ENCODE measurements around the gene GART.
A peak's percentile ranks its signal among the peaks of the same experiment; 100 is the strongest.
"Not testable (repeated sequence)": the region's sequence is repeated elsewhere in the genome, so short reads cannot be mapped to it uniquely, and the experiment has no call there.

The GART gene

DNA sequence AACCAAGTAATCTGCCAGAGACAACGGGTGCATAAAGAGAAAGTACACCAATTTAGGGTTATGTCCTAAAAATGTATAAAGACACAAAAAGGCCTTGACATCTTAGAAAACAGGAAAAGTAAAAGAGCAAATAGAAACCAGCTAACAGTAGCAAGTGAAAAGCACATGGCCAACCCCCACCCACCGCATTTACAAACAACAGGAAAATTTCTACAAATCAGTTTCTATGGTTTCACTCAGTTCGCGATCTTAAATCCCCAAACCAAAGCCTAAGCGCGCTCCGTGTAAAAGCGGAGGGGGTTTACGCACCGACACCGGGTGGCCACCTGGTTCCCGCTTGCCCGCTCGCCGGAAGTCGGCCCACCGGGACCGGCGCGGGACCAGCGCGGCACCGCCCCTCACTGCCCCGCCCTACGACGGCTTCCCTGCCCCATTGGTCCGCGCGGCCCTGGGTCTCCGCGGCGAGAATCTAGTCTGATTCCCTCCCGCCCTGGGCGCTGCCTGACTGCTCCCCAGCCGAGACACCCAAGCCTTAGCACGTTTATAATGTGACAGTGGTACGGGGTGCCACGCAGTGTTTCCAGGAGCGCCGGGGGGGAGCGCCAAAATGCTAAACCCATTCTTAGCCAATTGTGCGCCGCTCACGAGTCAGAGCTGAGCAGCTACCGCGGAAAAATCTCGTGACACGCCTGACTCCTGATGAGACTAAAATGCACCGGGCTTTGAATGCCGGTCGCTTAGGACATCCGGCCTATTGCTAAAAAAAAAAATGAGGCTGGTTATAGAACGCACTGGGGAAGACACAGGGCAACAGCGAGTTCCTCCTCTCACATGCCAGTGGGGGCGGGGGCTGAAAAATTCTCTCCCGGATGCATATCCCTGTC is at the start of gene GART:
TSS of gene GART (minus strand) at position 362 of the 884 bp plus-strand sequence. CDS start 2,802 bp downstream, outside the sequence.
- DNase-seq (ENCODE audit: low read depth in 2 of 3, low spot score in 1 of 3), result peak; percentile 70 to 82 (median 75)

GRCh38 chr21:33588485-33589335 is 46.8 kb upstream of the GART start, which contains the start of gene DONSON:
Gene DONSON (minus strand): TSS chr21:33588684. CDS start chr21:33588641, 43 bp downstream.
- DNase-seq (ENCODE audit: low read depth in 2 of 3, low spot score in 1 of 3), result peak; percentile 68 to 88 (median 79)

DNA sequence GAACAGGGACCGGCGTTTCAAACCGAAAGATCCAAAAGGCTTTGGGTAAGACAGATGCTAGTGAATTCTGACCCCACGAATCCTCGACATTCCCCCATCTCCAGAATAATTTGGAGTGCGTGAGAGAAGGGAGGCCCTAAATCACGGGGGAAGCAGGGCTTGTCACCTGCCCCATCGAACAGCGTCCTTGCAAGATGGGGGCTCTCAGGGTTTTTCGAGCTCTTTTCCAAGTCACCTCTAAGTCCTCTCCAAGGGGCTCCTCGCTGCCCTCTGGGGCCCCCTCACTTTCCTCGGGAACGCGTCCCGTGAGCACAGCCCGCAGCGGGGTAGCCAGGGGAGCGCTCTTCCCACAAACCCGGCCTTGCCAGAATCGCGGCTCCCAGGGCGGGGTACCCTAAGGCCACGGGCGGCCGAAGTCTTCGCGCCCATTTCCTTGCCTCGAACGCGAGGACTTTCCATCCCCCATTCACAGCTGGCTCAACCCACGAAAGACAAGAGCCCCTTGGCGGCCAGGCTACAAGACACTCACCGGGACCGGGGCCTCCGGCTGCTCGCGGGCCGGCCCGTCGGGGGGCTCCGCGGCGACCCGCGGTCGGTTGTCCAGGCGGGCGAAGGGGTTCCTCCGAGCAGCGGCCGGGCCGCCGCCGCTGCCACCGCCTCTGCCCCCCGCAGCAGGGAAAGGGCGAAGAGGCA is 46.0 kb upstream of the GART start:
- peak in 1 of 3 donors; percentile 13 for DNase-seq (ENCODE audit: low read depth in 2 of 3, low spot score in 1 of 3)

DNA sequence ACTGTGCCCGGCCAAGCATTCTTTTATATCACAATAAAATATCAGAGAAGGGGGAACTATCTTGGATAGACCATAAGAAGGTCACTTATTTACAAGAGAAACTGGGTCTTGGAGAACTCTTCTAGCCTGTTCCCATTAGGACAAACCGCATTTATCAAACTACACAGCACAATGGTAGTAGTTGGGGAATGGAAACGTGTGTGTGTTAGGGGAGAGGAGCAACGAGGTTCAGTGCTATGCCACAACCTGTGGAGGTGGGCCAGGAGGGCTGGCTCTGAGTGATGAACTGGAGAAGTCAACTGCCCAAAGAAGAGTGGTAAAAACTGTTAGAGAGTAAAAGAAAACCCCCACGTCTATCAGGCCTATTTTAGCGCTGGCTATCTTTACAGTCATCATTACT is 45.0 kb upstream of the GART start:
- no peak for DNase-seq (ENCODE audit: low read depth in 2 of 3, low spot score in 1 of 3)

DNA sequence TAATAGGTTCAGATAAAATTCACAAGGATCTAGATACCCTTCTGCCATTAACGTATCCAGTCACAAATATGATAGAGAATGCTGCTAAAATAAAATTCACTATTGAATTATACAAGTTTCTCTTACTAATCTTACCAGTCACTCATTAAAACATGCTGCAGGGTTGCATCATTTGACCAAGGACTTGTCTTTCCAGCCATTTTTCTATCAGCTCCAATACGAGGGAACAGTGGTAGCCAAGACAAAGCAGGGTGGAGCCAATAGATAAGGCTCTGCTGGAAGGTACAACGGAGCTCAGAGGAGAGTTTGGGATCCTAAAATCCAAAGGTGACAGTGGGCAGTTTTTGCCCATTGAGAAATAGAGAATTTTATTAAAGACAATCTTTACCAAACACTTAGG is 42.5 kb upstream of the GART start:
- no peak for DNase-seq (ENCODE audit: low read depth in 2 of 3, low spot score in 1 of 3)

- no peak for DNase-seq (ENCODE audit: low read depth in 2 of 3, low spot score in 1 of 3)
Measured at GRCh38 chr21:33578959-33579542, 37.1 kb upstream of the GART start.

DNA sequence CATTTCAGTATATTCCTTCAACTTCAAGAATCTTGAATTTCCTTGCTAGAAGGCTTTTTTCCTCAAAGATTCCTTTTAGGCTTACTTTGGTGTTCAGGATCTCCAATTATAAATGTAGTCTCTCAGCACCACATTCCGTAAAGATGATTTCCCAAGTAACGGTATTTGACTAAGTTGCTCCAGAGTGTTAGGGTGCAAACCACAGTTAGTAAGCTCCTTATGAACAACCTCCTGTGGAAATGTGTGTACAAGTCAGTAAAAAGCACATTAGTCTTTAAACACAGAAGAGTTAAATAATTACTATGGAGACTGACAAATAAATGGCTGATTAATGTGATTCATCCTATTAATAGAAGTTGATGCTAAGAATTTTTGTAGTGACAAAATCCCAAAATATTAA is 36.3 kb upstream of the GART start:
- no peak for DNase-seq (ENCODE audit: low read depth in 2 of 3, low spot score in 1 of 3)

DNA sequence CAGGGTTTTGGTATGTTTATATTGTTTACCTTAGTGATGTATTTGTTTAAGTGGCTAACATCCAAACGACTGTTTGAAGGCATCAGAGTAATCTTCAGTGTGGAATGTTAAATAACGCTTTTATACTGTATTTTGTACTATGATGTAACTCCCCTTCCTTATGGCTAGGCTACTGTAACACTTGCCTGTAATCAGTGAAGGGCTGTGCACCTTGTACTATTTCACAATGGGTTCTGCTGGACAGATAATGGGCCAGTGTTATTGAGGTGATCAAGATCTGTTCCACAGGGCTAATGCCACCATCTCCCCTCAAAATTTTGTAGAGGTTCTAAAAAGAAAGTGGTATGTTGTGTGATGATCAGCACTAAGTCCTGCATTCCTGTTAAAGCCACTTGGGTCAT is 34.8 kb upstream of the GART start:
- not testable (repeated sequence) for DNase-seq (ENCODE audit: low read depth in 2 of 3, low spot score in 1 of 3)

DNA sequence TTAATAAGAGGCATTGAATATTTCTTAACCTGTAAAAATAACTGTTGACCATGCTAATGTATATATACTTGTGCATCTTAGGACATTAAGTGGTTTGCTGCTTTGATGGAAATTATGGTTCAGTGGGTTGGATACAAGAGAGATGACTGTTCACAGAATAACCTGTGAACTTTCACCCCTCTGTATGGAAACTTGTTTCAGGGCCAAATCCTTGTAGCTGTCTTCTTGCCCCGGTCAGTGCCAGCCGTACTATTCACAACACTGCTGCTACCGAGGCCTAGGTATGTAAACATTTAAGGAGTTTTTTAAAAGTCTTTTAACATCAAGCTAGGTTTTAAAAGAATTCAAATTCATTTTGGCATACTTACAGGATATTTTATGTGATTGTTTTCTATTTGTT is 30.4 kb upstream of the GART start:
- DNase-seq (ENCODE audit: low read depth in 2 of 3, low spot score in 1 of 3), result no peak

- DNase-seq (ENCODE audit: low read depth in 2 of 3, low spot score in 1 of 3), result no peak
Measured at GRCh38 chr21:33569991-33570390, 28.1 kb upstream of the GART start.

GRCh38 chr21:33568448-33568847 is 26.5 kb upstream of the GART start:
- no peak for DNase-seq (ENCODE audit: low read depth in 2 of 3, low spot score in 1 of 3)

DNA sequence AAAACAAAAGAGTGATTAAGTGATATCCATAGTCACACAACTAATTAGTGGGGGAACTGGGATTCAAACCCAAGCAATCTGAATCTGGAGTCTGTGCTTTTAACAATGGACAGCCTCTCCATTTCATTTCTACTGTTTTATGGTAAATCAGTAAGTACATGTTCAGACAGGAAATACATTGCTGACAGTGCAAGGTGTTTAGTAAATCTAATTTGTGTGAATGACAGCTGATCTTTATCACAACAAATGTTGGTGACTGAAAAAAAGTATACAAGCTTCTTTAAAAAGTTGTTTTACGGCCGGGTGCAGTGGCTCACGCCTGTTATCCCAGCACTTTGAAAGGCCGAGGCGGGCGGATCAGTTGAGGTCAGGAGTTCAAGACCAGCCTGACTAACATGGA is 26.0 kb upstream of the GART start:
- no peak for DNase-seq (ENCODE audit: low read depth in 2 of 3, low spot score in 1 of 3)

DNA sequence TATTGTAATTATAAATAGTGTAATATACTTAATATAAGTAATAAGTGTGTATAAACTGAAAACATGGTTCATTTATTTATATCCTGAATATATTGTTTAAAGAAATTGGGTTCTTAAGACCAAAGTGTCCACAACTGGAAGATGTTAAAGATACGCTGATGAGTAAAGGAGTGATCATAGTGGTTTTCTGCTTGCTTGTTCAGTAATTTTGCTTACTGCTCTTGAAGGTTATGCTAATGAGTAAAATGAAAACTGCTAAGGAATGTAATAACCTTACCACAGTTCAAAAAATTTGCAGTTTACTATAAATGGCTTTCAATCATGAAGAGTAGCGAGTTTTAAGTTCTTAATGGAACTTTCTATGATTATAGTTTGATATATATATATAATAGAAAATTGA is 24.6 kb upstream of the GART start:
- no peak for DNase-seq (ENCODE audit: low read depth in 2 of 3, low spot score in 1 of 3)

- DNase-seq (ENCODE audit: low read depth in 2 of 3, low spot score in 1 of 3), result no peak
Measured at GRCh38 chr21:33562389-33562788, 20.5 kb upstream of the GART start.

DNA sequence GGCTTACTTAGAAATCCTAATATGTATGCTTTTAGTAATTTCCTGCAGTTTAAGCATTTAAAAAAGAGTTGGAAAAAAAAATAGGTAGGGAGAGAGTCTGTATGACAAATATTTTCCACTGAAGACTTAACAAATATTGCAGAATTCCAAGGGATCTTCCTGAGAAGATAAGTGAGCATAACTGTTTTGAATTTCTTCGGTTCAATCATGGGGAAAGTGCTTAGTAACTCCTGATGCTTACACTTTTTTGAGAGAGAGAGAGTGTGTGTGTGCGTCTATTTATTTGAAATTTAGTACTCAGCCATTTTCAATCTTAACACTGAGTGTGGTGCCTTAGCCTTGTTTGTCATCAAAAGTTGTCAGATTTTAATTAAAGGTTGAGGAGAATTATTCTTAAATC is 19.5 kb upstream of the GART start:
- no peak for DNase-seq (ENCODE audit: low read depth in 2 of 3, low spot score in 1 of 3)

DNA sequence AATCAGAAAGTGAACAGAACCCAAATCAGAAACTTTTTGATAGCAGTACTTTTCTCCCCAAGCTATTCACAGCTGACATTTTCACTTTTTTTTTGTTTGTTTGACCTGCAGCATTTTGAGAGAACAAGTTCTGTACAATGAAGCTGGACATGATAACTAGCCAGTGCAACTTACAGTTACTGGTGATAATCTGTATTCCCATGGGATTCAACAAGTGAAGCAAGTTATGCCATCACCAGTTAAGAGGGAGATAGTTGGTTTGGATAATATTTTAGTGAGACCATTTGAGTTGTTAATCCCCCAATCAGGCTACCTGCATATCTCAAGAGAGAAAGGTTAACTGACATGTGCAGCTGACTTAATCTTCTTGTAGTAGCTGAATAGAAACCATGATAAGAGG is 19.0 kb upstream of the GART start:
- DNase-seq (ENCODE audit: low read depth in 2 of 3, low spot score in 1 of 3), result no peak

- no peak for DNase-seq (ENCODE audit: low read depth in 2 of 3, low spot score in 1 of 3)
Measured at GRCh38 chr21:33559813-33560212, 17.9 kb upstream of the GART start.

- DNase-seq (ENCODE audit: low read depth in 2 of 3, low spot score in 1 of 3), result no peak
Measured at GRCh38 chr21:33558777-33559421, 17.0 kb upstream of the GART start.

GRCh38 chr21:33557447-33557846 is 15.5 kb upstream of the GART start:
- no peak for DNase-seq (ENCODE audit: low read depth in 2 of 3, low spot score in 1 of 3)

DNA sequence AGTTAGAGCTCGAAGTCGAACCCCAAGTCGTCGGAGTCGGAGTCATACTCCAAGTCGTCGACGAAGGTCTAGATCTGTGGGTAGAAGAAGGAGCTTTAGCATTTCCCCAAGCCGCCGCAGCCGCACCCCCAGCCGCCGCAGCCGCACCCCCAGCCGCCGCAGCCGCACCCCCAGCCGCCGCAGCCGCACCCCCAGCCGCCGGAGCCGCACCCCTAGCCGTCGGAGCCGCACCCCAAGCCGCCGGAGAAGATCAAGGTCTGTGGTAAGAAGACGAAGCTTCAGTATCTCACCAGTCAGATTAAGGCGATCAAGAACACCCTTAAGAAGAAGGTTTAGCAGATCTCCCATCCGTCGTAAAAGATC is 13.0 kb upstream of the GART start:
- DNase-seq (ENCODE audit: low read depth in 2 of 3, low spot score in 1 of 3), result no peak
